DOHH2 (cell line): ENCODE measurements around the gene TFAP2A.

Experiments used
- H3F3A ChIP-seq: fragments of 200-600 bp; sonication (generic), shearing (Covaris generic); 2 replicates; pipeline ENCODE4 v1.6.0; 2016; ENCODE audit warnings: antibody characterized with exemption, mild to moderate bottlenecking; ENCODE audit not compliant: control insufficient read depth, insufficient read depth
- H3K27ac ChIP-seq: fragments of 200-600 bp; sonication (generic); 2 replicates; pipeline ENCODE4 v1.5.1; 2014; ENCODE audit warnings: low read depth, mild to moderate bottlenecking, low read length, moderate library complexity
- H3K27me3 ChIP-seq: fragments of 200-600 bp; sonication (generic); 2 replicates; pipeline ENCODE4 v1.6.1; 2014; ENCODE audit warnings: mild to moderate bottlenecking, low read length, mixed read lengths; ENCODE audit not compliant: control insufficient read depth
- H3K36me3 ChIP-seq: fragments of 200-600 bp; sonication (generic); 2 replicates; pipeline ENCODE4 v1.6.1; 2014; ENCODE audit warnings: mild to moderate bottlenecking, low read length, moderate library complexity, mixed read lengths; ENCODE audit not compliant: control insufficient read depth
- H3K4me1 ChIP-seq: fragments of 200-600 bp; sonication (generic); 2 replicates; pipeline ENCODE4 v1.6.1; 2014; ENCODE audit warnings: mild to moderate bottlenecking, low read length, mixed read lengths; ENCODE audit not compliant: control insufficient read depth
- H3K4me2 ChIP-seq: fragments of 200-600 bp; sonication (generic); 2 replicates; pipeline ENCODE4 v1.6.0; 2014; ENCODE audit warnings: mild to moderate bottlenecking, low read length, moderate library complexity
- H3K4me3 ChIP-seq: fragments of 200-600 bp; sonication (generic); 2 replicates; pipeline ENCODE4 v1.5.1; 2014; ENCODE audit warnings: mild to moderate bottlenecking, low read length, mixed read lengths
- H3K79me2 ChIP-seq: fragments of 200-600 bp; sonication (generic); 2 replicates; pipeline ENCODE4 v1.6.1; 2014; ENCODE audit warnings: mild to moderate bottlenecking, low read length, mixed read lengths; ENCODE audit not compliant: control insufficient read depth
- H3K9me2 ChIP-seq: fragments of 200-600 bp; sonication (generic); replicated peaks from 2 replicates; pipeline ENCODE4 v1.6.1; 2014; ENCODE audit warnings: mild to moderate bottlenecking, low read length, mixed read lengths; ENCODE audit not compliant: control insufficient read depth
- H3K9me3 ChIP-seq: fragments of 200-600 bp; sonication (generic); 2 replicates; pipeline ENCODE4 v1.6.1; 2014; ENCODE audit warnings: antibody characterized with exemption, low read length, mixed read lengths; ENCODE audit not compliant: control insufficient read depth, insufficient read depth
- H4K20me1 ChIP-seq: fragments of 200-600 bp; sonication (generic); 2 replicates; pipeline ENCODE4 v1.6.0; 2014; ENCODE audit warnings: low read depth, mild to moderate bottlenecking, antibody characterized with exemption, low read length, moderate library complexity; ENCODE audit not compliant: control insufficient read depth, insufficient read depth
- CTCF ChIP-seq: fragments of 200-600 bp; sonication (generic); IDR thresholded peaks from one replicate; pipeline ENCODE4 v1.5.1; 2014; ENCODE audit warnings: antibody characterized with exemption, mild to moderate bottlenecking, low read depth, low read length; ENCODE audit not compliant: poor library complexity, severe bottlenecking
- EZH2phosphoT487 ChIP-seq: fragments of 200-600 bp; sonication (generic); IDR thresholded peaks from 2 replicates; pipeline ENCODE4 v1.6.1; 2017; ENCODE audit warnings: borderline replicate concordance, mild to moderate bottlenecking, antibody characterized with exemption, low read length, moderate library complexity, mixed read lengths

TFAP2A gene

DNA sequence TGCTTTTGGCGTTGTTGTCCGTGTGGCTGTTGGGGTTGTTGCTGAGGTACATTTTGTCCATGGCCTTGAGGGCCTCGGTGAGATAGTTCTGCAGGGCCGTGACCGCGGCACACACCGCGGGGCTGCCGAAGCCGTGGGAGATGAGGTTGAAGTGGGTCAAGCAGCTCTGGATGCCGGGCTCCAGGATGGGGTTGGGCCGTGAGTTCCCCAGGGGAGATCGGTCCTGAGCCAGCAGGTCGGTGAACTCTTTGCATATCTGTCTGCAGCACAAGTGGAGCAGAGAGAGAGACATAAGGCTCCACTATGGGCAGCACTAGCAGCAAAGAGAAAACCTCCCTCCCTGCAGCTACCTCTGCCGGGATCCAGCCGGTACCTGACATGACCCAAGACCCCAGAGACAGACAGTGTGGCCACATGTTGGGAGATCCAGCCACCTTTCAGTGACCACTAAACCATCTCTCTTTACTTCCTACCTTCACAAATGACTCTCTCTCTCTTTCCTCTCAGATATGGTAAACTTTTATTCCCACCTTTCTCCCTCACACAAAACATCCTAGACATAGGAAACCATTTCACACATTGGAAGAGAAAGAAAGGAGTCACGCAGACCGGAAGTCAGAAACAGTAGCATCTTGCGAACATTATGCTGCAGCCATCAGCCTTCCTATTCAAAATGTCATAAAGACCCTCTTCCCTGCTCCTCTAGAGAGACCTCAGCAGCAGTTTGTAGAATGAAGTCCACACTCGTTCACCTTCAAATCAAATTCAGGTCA, 16.2 kb downstream of the TFAP2A start:
- Histone ChIP-seq H4K20me1 (no peaks in the 10 kb centered on the region), H3K9me3 (no peaks in the 10 kb centered on the region), H3K4me3 (no peak overlapping the region), H3K9me2 (no peaks in the 10 kb centered on the region), H3K36me3 (no peaks in the 10 kb centered on the region), H3K79me2 (no peaks in the 10 kb centered on the region), H3F3A (no peaks in the 10 kb centered on the region), H3K4me1 (peaks cover 13% of the 10 kb centered on the region), H3K4me2 (no peak overlapping the region), H3K27ac (no peak overlapping the region), H3K27me3 (peaks cover 27% of the 10 kb centered on the region)
- no peak for TF ChIP-seq CTCF

DNA sequence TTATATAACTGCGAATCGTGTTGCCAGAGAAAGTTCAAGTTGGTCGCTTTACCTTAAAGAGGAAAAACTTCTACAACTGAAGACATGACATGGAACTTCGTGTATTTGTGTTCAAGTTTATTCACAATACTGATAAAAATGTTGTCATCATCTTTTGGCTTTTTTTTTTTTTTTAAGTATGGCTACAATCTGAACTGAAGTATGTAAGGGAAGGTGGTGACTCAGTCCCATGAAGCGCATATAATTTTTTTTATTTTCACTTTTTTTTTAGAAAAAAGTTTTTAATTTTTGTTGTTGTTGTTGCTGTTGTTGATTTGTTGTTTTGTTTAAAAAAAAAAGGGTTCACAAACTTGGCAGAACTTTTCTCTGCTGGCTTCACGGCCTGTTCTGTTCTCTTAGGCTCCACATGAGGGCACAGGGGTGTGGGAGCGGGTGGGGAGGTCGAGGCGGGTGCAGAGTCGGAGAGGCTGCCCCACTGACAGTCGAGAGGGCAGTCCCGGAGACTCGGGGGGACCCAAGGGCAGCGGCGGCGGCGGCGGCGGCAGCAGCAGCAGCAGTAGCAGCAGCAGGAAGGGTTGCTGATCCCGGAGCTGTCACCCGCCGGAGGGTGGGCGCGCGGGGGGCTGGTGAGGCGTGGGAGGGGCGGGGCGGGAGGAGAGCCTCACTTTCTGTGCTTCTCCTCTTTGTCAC, 17.0 kb downstream of the TFAP2A start:
- H3K4me3 ChIP-seq: no peak overlapping the region
- no peaks in the 10 kb centered on the region for H3K9me3 ChIP-seq
- H3K27me3 ChIP-seq: peaks cover 33% of the 10 kb centered on the region
- H4K20me1 ChIP-seq: no peaks in the 10 kb centered on the region
- no peak overlapping the region for H3K27ac ChIP-seq
- H3K4me2 ChIP-seq: no peak overlapping the region
- TF ChIP-seq CTCF (no peak), EZH2phosphoT487 (no peak)
- H3K9me2 ChIP-seq: no peaks in the 10 kb centered on the region
- H3K36me3 ChIP-seq: no peaks in the 10 kb centered on the region
- peaks cover 6% of the 10 kb centered on the region; the same call in 1 of the 2 replicates for H3K4me1 ChIP-seq
- no peaks in the 10 kb centered on the region for H3K79me2 ChIP-seq
- no peaks in the 10 kb centered on the region for H3F3A ChIP-seq

GRCh38 chr6:10396785-10397184, 18.1 kb downstream of the TFAP2A start:
- H3K27me3 ChIP-seq: peaks cover 33% of the 10 kb centered on the region
- H3F3A ChIP-seq: no peaks in the 10 kb centered on the region
- H4K20me1 ChIP-seq: no peaks in the 10 kb centered on the region
- H3K4me1 ChIP-seq: peaks cover 4% of the 10 kb centered on the region; the same call in 1 of the 2 replicates
- TF ChIP-seq CTCF (no peak), EZH2phosphoT487 (no peak)
- no peaks in the 10 kb centered on the region for H3K79me2 ChIP-seq
- H3K9me3 ChIP-seq: no peaks in the 10 kb centered on the region
- H3K9me2 ChIP-seq: no peaks in the 10 kb centered on the region
- no peak overlapping the region for H3K4me2 ChIP-seq
- H3K27ac ChIP-seq: no peak overlapping the region
- H3K4me3 ChIP-seq: no peak overlapping the region
- no peaks in the 10 kb centered on the region for H3K36me3 ChIP-seq
